Glomerular visceral epithelial cell (primary cell): ENCODE results near the gene RNF213.
"Not testable (repeated sequence)": the region's sequence is repeated elsewhere in the genome, so short reads cannot be mapped to it uniquely, and the experiment has no call there.

Source experiments
- DNase-seq: peaks from one replicate; pipeline ENCODE4 v3.0.0-alpha.2; 2016; ENCODE audit errors: extremely low spot score

Gene RNF213

GRCh38 chr17:80294653-80295052 is 34.0 kb downstream of the RNF213 start:
- DNase-seq, result no peak

GRCh38 chr17:80295146-80295545 is 34.5 kb downstream of the RNF213 start:
- DNase-seq, result no peak

GRCh38 chr17:80295559-80295958 is 34.9 kb downstream of the RNF213 start:
- no peak for DNase-seq

- no peak for DNase-seq
Measured at GRCh38 chr17:80296221-80296620, 35.6 kb downstream of the RNF213 start.

GRCh38 chr17:80297996-80298560 is 37.4 kb downstream of the RNF213 start:
- no peak for DNase-seq

GRCh38 chr17:80299350-80300100 is 38.9 kb downstream of the RNF213 start:
- DNase-seq, result not testable (repeated sequence)

- not testable (repeated sequence) for DNase-seq
Measured at GRCh38 chr17:80300756-80301155, 40.1 kb downstream of the RNF213 start.

- DNase-seq, result no peak
Measured at GRCh38 chr17:80303824-80304223, 43.2 kb downstream of the RNF213 start.

GRCh38 chr17:80307994-80308691 is 47.5 kb downstream of the RNF213 start:
- no peak for DNase-seq

- no peak for DNase-seq
Measured at GRCh38 chr17:80308692-80309517, 48.3 kb downstream of the RNF213 start.

GRCh38 chr17:80311216-80311827 is 50.7 kb downstream of the RNF213 start:
- no peak for DNase-seq

GRCh38 chr17:80312621-80313135 is 52.0 kb downstream of the RNF213 start:
- DNase-seq, result no peak

GRCh38 chr17:80313160-80313829 is 52.6 kb downstream of the RNF213 start:
- no peak for DNase-seq

- not testable (repeated sequence) for DNase-seq
Measured at GRCh38 chr17:80313946-80314345, 53.3 kb downstream of the RNF213 start.

GRCh38 chr17:80315517-80316182 is 55.0 kb downstream of the RNF213 start:
- no peak for DNase-seq

GRCh38 chr17:80316431-80316830 is 55.8 kb downstream of the RNF213 start:
- DNase-seq, result no peak

- no peak for DNase-seq
Measured at GRCh38 chr17:80316927-80317705, 56.5 kb downstream of the RNF213 start.

GRCh38 chr17:80317706-80317980 is 57.0 kb downstream of the RNF213 start:
- no peak for DNase-seq

GRCh38 chr17:80318166-80318565 is 57.5 kb downstream of the RNF213 start:
- DNase-seq, result no peak
